HCT116 (cell line): Measurements from ENCODE around the gene ADCY2.

Experiments used
- CBX3 ChIP-seq: IDR thresholded peaks from 2 replicates; pipeline ENCODE4 v1.6.1; 2012; ENCODE audit warnings: low read depth
- EZH2 ChIP-seq: fragments of 200-600 bp; sonication (generic); IDR thresholded peaks from 2 replicates; pipeline ENCODE4 v1.6.1; 2017; ENCODE audit warnings: antibody characterized with exemption, mixed run types
- EZH2phosphoT487 ChIP-seq: fragments of 200-600 bp; IDR thresholded peaks from 2 replicates; pipeline ENCODE4 v1.6.1; 2018; ENCODE audit warnings: antibody characterized with exemption, borderline replicate concordance
- FOSL1 ChIP-seq: IDR thresholded peaks from 2 replicates; pipeline ENCODE4 v1.6.1; 2012; ENCODE audit warnings: low read depth
- POLR2A ChIP-seq: IDR thresholded peaks from 2 replicates; pipeline ENCODE4 v1.7.0; 2011; ENCODE audit warnings: borderline replicate concordance; ENCODE audit not compliant: insufficient read depth, insufficient read length; ENCODE audit errors: extremely low read depth
- POLR2AphosphoS5 ChIP-seq: IDR thresholded peaks from 2 replicates; pipeline ENCODE4 v1.6.1; 2011; ENCODE audit warnings: mild to moderate bottlenecking, low read depth, low read length, moderate library complexity
- RAD21 ChIP-seq: IDR thresholded peaks from 2 replicates; pipeline ENCODE4 v1.6.1; 2012; ENCODE audit warnings: low read depth, mild to moderate bottlenecking
- SP1 ChIP-seq: IDR thresholded peaks from 2 replicates; pipeline ENCODE4 v1.6.1; 2012; ENCODE audit warnings: low read depth
- SRF ChIP-seq: IDR thresholded peaks from 2 replicates; pipeline ENCODE4 v1.6.1; 2012; ENCODE audit warnings: low read depth
- YY1 ChIP-seq: IDR thresholded peaks from 2 replicates; pipeline ENCODE4 v1.6.1; 2011; ENCODE audit warnings: low read length, low read depth, moderate library complexity, mild to moderate bottlenecking; ENCODE audit not compliant: insufficient replicate concordance; ENCODE audit errors: extremely low read depth
- ZBTB33 ChIP-seq: IDR thresholded peaks from 2 replicates; pipeline ENCODE4 v1.6.1; 2011; ENCODE audit warnings: mild to moderate bottlenecking, low read length, moderate library complexity; ENCODE audit not compliant: insufficient replicate concordance; ENCODE audit errors: extremely low read depth
- TF ChIP-seq, protein P1 (sequence below), 3 experiments: fragments of 200-600 bp in 1 of 3; sonication (generic) in 1 of 3; IDR thresholded peaks in 2 of 3; conservative IDR thresholded peaks in 1 of 3; 2 replicates each; pipeline ENCODE4 v1.5.1; 2012 to 2017; ENCODE audit warnings: low read depth in 2 of 3, low read length in 2 of 3, antibody characterized with exemption in 1 of 3, borderline replicate concordance in 1 of 3, control low read depth in 1 of 3, mild to moderate bottlenecking in 1 of 3, mixed read lengths in 1 of 3, mixed run types in 1 of 3, moderate library complexity in 1 of 3; ENCODE audit not compliant: insufficient read depth in 1 of 3
- TF ChIP-seq, protein P2 (sequence below): IDR thresholded peaks from 2 replicates; pipeline ENCODE4 v1.6.1; 2012

- TF ChIP-seq FOSL1 (no peak), YY1 (no peak), POLR2AphosphoS5 (no peak), EZH2 (no peak), POLR2A (no peak), RAD21 (no peak), CBX3 (no peak), EZH2phosphoT487 (no peak), SRF (no peak), ZBTB33 (no peak), SP1 (no peak)
- TF ChIP-seq, protein P1, sequence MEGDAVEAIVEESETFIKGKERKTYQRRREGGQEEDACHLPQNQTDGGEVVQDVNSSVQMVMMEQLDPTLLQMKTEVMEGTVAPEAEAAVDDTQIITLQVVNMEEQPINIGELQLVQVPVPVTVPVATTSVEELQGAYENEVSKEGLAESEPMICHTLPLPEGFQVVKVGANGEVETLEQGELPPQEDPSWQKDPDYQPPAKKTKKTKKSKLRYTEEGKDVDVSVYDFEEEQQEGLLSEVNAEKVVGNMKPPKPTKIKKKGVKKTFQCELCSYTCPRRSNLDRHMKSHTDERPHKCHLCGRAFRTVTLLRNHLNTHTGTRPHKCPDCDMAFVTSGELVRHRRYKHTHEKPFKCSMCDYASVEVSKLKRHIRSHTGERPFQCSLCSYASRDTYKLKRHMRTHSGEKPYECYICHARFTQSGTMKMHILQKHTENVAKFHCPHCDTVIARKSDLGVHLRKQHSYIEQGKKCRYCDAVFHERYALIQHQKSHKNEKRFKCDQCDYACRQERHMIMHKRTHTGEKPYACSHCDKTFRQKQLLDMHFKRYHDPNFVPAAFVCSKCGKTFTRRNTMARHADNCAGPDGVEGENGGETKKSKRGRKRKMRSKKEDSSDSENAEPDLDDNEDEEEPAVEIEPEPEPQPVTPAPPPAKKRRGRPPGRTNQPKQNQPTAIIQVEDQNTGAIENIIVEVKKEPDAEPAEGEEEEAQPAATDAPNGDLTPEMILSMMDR (IDR thresholded peaks at IDR 0.05 in 2 of 3, conservative IDR thresholded peaks at IDR 0.05 in 1 of 3; ENCODE audit: borderline replicate concordance in 1 of 3, insufficient read depth in 1 of 3, low read depth in 2 of 3, low read length in 2 of 3) = no peak
- TF ChIP-seq, protein P2, sequence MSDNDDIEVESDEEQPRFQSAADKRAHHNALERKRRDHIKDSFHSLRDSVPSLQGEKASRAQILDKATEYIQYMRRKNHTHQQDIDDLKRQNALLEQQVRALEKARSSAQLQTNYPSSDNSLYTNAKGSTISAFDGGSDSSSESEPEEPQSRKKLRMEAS = no peak
These were observed 432.3 kb downstream of the ADCY2 start for GRCh38 chr5:7828269-7828668.
